Hepatocyte (in vitro differentiated cells): ENCODE data around the gene ACO2. TPM values are rescaled to one million over a fixed set of nuclear protein-coding genes. Genes with fewer than 3 reads are reported as not detected.

Experiments used
- DNase-seq: peaks from one replicate; pipeline ENCODE4 v3.0.0-alpha.2; 2016; ENCODE audit warnings: low spot score
- H2AFZ ChIP-seq: fragments of 200-600 bp; sonication (generic); 2 replicates; pipeline ENCODE4 v1.6.0; 2016; ENCODE audit warnings: antibody characterized with exemption, mild to moderate bottlenecking
- H3K27ac ChIP-seq: fragments of 200-600 bp; sonication (generic); 2 replicates; pipeline ENCODE4 v1.5.1; 2016; ENCODE audit warnings: mild to moderate bottlenecking
- H3K27me3 ChIP-seq: fragments of 200-600 bp; sonication (generic); 2 replicates; pipeline ENCODE4 v1.6.1; 2016
- H3K36me3 ChIP-seq: fragments of 200-600 bp; sonication (generic); replicated peaks from 2 replicates; pipeline ENCODE4 v1.5.1; 2016; ENCODE audit warnings: low read depth; ENCODE audit not compliant: insufficient read depth
- H3K4me1 ChIP-seq: fragments of 200-600 bp; sonication (generic); 2 replicates; pipeline ENCODE4 v1.5.1; 2016; ENCODE audit warnings: mild to moderate bottlenecking, moderate library complexity; ENCODE audit not compliant: insufficient read depth
- H3K4me2 ChIP-seq: fragments of 200-600 bp; sonication (generic); 2 replicates; pipeline ENCODE4 v1.6.0; 2016
- H3K4me3 ChIP-seq: fragments of 200-600 bp; sonication (generic); 2 replicates; pipeline ENCODE4 v1.5.1; 2016; ENCODE audit warnings: mild to moderate bottlenecking
- H3K79me2 ChIP-seq: fragments of 200-600 bp; sonication (generic); 2 replicates; pipeline ENCODE4 v1.6.0; 2017; ENCODE audit warnings: mild to moderate bottlenecking
- H3K9me2 ChIP-seq: fragments of 200-600 bp; sonication (generic); replicated peaks from 2 replicates; pipeline ENCODE4 v1.6.0; 2017; ENCODE audit warnings: mild to moderate bottlenecking; ENCODE audit not compliant: insufficient read depth
- H3K9me3 ChIP-seq: fragments of 200-600 bp; sonication (generic); 2 replicates; pipeline ENCODE4 v1.5.1; 2016; ENCODE audit warnings: low read depth, mild to moderate bottlenecking
- H4K20me1 ChIP-seq: fragments of 200-600 bp; sonication (generic); 2 replicates; pipeline ENCODE4 v1.6.0; 2016; ENCODE audit warnings: mild to moderate bottlenecking; ENCODE audit not compliant: insufficient read depth, poor library complexity, severe bottlenecking
- CTCF ChIP-seq: fragments of 200-600 bp; sonication (generic); IDR thresholded peaks from 2 replicates; pipeline ENCODE4 v1.5.1; 2016; ENCODE audit warnings: antibody characterized with exemption, mild to moderate bottlenecking; ENCODE audit not compliant: poor library complexity
- EZH2 ChIP-seq: fragments of 200-600 bp; sonication (generic); IDR thresholded peaks from 2 replicates; pipeline ENCODE4 v1.6.1; 2016; ENCODE audit warnings: antibody characterized with exemption, mild to moderate bottlenecking, borderline replicate concordance
- EZH2phosphoT487 ChIP-seq: fragments of 200-600 bp; sonication (generic); IDR thresholded peaks from one replicate; pipeline ENCODE4 v1.6.1; 2018; ENCODE audit warnings: antibody characterized with exemption, mild to moderate bottlenecking, low read depth, moderate library complexity; ENCODE audit not compliant: unreplicated experiment, severe bottlenecking
- WGBS: methylation state at CpG from one replicate; pipeline ENCODE4 v1.1.6; 2016; ENCODE audit warnings: low lambda C conversion rate; ENCODE audit errors: missing lambda C conversion rate; 5-methylcytosine and 5-hydroxymethylcytosine counted together
- polyA plus RNA-seq: library from polyadenylated mRNA; unstranded; fragments of >200 nt; fragmentation: Nextera tagmentation; extraction: Ambion mirVana; gene quantifications from 2 replicates; pipeline ENCODE4 v1.2.1, GENCODE V29; 2016
- total RNA-seq: library from RNA; depleted of rRNA; stranded (reverse); fragments of >200 nt; gene quantifications from 2 replicates; pipeline ENCODE4 v1.2.3, GENCODE V29; 2014

The ACO2 gene
- total and polyA plus RNA-seq, 2 experiments from 2014 or later: 129 to 196 TPM

GRCh38 chr22:41481925-41482318 lies 13.0 kb downstream of the ACO2 start:
- peaks cover 63% of the 10 kb centered on the region for H4K20me1 ChIP-seq
- no peak overlapping the region for H3K4me2 ChIP-seq
- peaks cover 30% of the 10 kb centered on the region for H3K4me1 ChIP-seq
- 75% methylated on average over 5 of the region's 5 CpGs for WGBS
- no peaks in the 10 kb centered on the region for H3K9me3 ChIP-seq
- no peak overlapping the region for H3K4me3 ChIP-seq
- no peaks in the 10 kb centered on the region for H3K9me2 ChIP-seq
- TF ChIP-seq EZH2: no peak
- no peak for TF ChIP-seq EZH2phosphoT487
- no peak for TF ChIP-seq CTCF
- H3K27ac ChIP-seq: no peak overlapping the region
- no peak for DNase-seq
- H3K27me3 ChIP-seq: no peaks in the 10 kb centered on the region
- H3K36me3 ChIP-seq: no peaks in the 10 kb centered on the region
- H2AFZ ChIP-seq: no peak overlapping the region
- peaks cover 99% of the 10 kb centered on the region for H3K79me2 ChIP-seq

GRCh38 chr22:41482319-41482935 lies 13.5 kb downstream of the ACO2 start:
- Histone ChIP-seq H3K27ac (peak overlapping the region; percentile 49), H4K20me1 (peaks cover 59% of the 10 kb centered on the region), H3K4me2 (no peak overlapping the region), H3K4me3 (no peak overlapping the region), H3K36me3 (no peaks in the 10 kb centered on the region), H2AFZ (no peak overlapping the region), H3K4me1 (peaks cover 35% of the 10 kb centered on the region), H3K9me2 (no peaks in the 10 kb centered on the region), H3K27me3 (no peaks in the 10 kb centered on the region), H3K79me2 (peaks cover 99% of the 10 kb centered on the region), H3K9me3 (no peaks in the 10 kb centered on the region)
- no peak for DNase-seq
- TF ChIP-seq EZH2phosphoT487 (no peak), CTCF (no peak)
- WGBS: 65% methylated on average over 2 of the region's 2 CpGs

GRCh38 chr22:41485033-41485432 lies 16.1 kb downstream of the ACO2 start:
- Histone ChIP-seq H3K9me2 (no peaks in the 10 kb centered on the region), H3K79me2 (peaks cover 96% of the 10 kb centered on the region), H3K4me2 (peak overlapping the region; percentile 38), H2AFZ (no peak overlapping the region), H4K20me1 (peaks cover 58% of the 10 kb centered on the region), H3K36me3 (no peaks in the 10 kb centered on the region), H3K27ac (peak overlapping the region; percentile 32), H3K9me3 (no peaks in the 10 kb centered on the region), H3K27me3 (no peaks in the 10 kb centered on the region), H3K4me1 (peaks cover 44% of the 10 kb centered on the region), H3K4me3 (no peak overlapping the region)
- no peak for TF ChIP-seq EZH2phosphoT487
- TF ChIP-seq CTCF: no peak
- TF ChIP-seq EZH2: no peak
- DNase-seq: no peak
- 85% methylated on average over 7 of the region's 7 CpGs for WGBS
